ENCODE data around the gene AMBRA1.
A peak's percentile ranks its signal among the peaks of the same experiment; 100 is the strongest.

Gene AMBRA1

GRCh38 chr11:46390331-46391171 is 203.3 kb downstream of the AMBRA1 start:
- Histone ChIP-seq H3K4me3 (ENCODE audit: severe bottlenecking) (no peak overlapping the region), H3K4me1 (ENCODE audit: insufficient read depth, poor library complexity, severe bottlenecking) (no peaks in the 10 kb centered on the region), H3K27ac (ENCODE audit: poor library complexity, severe bottlenecking) (no peak overlapping the region), H3K36me3 (ENCODE audit: low read depth) (no peaks in the 10 kb centered on the region), H3K27me3 (ENCODE audit: insufficient read depth, poor library complexity, severe bottlenecking) (peaks cover 35% of the 10 kb centered on the region), H3K9me3 (ENCODE audit: severe bottlenecking) (no peaks in the 10 kb centered on the region)
- no peak for TF ChIP-seq CTCF (IDR thresholded peaks at IDR 0.05; ENCODE audit: poor library complexity, severe bottlenecking)
- no peak for ATAC-seq (ENCODE audit: low read depth)
- DNase-seq (ENCODE audit: low spot score), result peak; percentile 51

- TF ChIP-seq CTCF (IDR thresholded peaks at IDR 0.05; ENCODE audit: poor library complexity, severe bottlenecking), result peak; percentile 95
- Histone ChIP-seq H3K9me3 (ENCODE audit: severe bottlenecking) (no peaks in the 10 kb centered on the region), H3K4me3 (ENCODE audit: severe bottlenecking) (peak overlapping the region; percentile 31), H3K4me1 (ENCODE audit: insufficient read depth, poor library complexity, severe bottlenecking) (no peaks in the 10 kb centered on the region), H3K27me3 (ENCODE audit: insufficient read depth, poor library complexity, severe bottlenecking) (peaks cover 35% of the 10 kb centered on the region), H3K27ac (ENCODE audit: poor library complexity, severe bottlenecking) (no peak overlapping the region), H3K36me3 (ENCODE audit: low read depth) (no peaks in the 10 kb centered on the region)
- DNase-seq (ENCODE audit: low spot score), result peak; percentile 77
- peak; percentile 73 for ATAC-seq (ENCODE audit: low read depth)
Measured at GRCh38 chr11:46389450-46390330, 204.1 kb downstream of the AMBRA1 start.

- no peak overlapping the region for H3K27ac ChIP-seq (ENCODE audit: poor library complexity, severe bottlenecking)
- H3K27me3 ChIP-seq (ENCODE audit: insufficient read depth, poor library complexity, severe bottlenecking), result peaks cover 35% of the 10 kb centered on the region
- TF ChIP-seq CTCF (IDR thresholded peaks at IDR 0.05; ENCODE audit: poor library complexity, severe bottlenecking), result no peak
- H3K36me3 ChIP-seq (ENCODE audit: low read depth), result no peaks in the 10 kb centered on the region
- H3K9me3 ChIP-seq (ENCODE audit: severe bottlenecking), result no peaks in the 10 kb centered on the region
- DNase-seq (ENCODE audit: low spot score), result no peak
- ATAC-seq (ENCODE audit: low read depth), result peak; percentile 1; the same call in 1 of the 3 replicates
- H3K4me3 ChIP-seq (ENCODE audit: severe bottlenecking), result no peak overlapping the region
- no peaks in the 10 kb centered on the region for H3K4me1 ChIP-seq (ENCODE audit: insufficient read depth, poor library complexity, severe bottlenecking)
Measured at GRCh38 chr11:46388619-46389449, 205.0 kb downstream of the AMBRA1 start.

- Histone ChIP-seq H3K4me3 (ENCODE audit: severe bottlenecking) (no peak overlapping the region), H3K36me3 (ENCODE audit: low read depth) (0 out of 2 replicates have a peak, but pooled peaks cover 5% of the 10 kb centered on the region)
Measured at GRCh38 chr11:46387919-46388618, 205.8 kb downstream of the AMBRA1 start.

More at GRCh38 chr11:46387919-46388618, 205.8 kb downstream of the AMBRA1 start:
- Histone ChIP-seq H3K27ac (ENCODE audit: poor library complexity, severe bottlenecking) (no peak overlapping the region), H3K4me1 (ENCODE audit: insufficient read depth, poor library complexity, severe bottlenecking) (no peaks in the 10 kb centered on the region), H3K27me3 (ENCODE audit: insufficient read depth, poor library complexity, severe bottlenecking) (peaks cover 35% of the 10 kb centered on the region), H3K9me3 (ENCODE audit: severe bottlenecking) (no peaks in the 10 kb centered on the region)
- DNase-seq (ENCODE audit: low spot score), result no peak
- no peak for ATAC-seq (ENCODE audit: low read depth)
- TF ChIP-seq CTCF (IDR thresholded peaks at IDR 0.05; ENCODE audit: poor library complexity, severe bottlenecking), result no peak
